Measurements from ENCODE around the gene LRFN5.
"Not testable (repeated sequence)": the region's sequence is repeated elsewhere in the genome, so short reads cannot be mapped to it uniquely, and the experiment has no call there.

Gene LRFN5
- long read RNA-seq, donor 1 = 0 reads
- long read RNA-seq, donor 2, partial matches to known transcripts = 0 of 1 reads
- long read RNA-seq, donor 2, other reads (novel, unspliced or antisense) = 0 of 1 reads
- long read RNA-seq, donor 3 = 0 reads
- long read RNA-seq, donor 4 = 0 reads
- long read RNA-seq, donor 5 = 0 reads
- long read RNA-seq, donor 6 = 0 reads
- long read RNA-seq, donor 7 = 0 reads
- long read RNA-seq, donor 8 = 0 reads

- DNase-seq = peak; percentile 96
These were observed at the start of gene LRFN5 for GRCh38 chr14:41606532-41607303. Gene LRFN5, plus strand, starts transcription at chr14:41606876.

- no peak for DNase-seq
These were observed 48.2 kb upstream of the LRFN5 start for GRCh38 chr14:41558490-41558889.

GRCh38 chr14:41566864-41567263 lies 39.8 kb upstream of the LRFN5 start:
- DNase-seq = not testable (repeated sequence)

GRCh38 chr14:41568979-41569378 lies 37.7 kb upstream of the LRFN5 start:
- no peak for DNase-seq

GRCh38 chr14:41570415-41571155 lies 36.1 kb upstream of the LRFN5 start:
- DNase-seq = no peak

- no peak for DNase-seq
These were observed 20.4 kb upstream of the LRFN5 start for GRCh38 chr14:41586237-41586636.

- DNase-seq = no peak
These were observed 9.0 kb upstream of the LRFN5 start for GRCh38 chr14:41597647-41598046.

GRCh38 chr14:41599805-41600385 lies 6.8 kb upstream of the LRFN5 start:
- not testable (repeated sequence) for DNase-seq

- peak; percentile 83 for DNase-seq
These were observed 1.8 kb upstream of the LRFN5 start for GRCh38 chr14:41604721-41605531.

- DNase-seq = peak; percentile 87
These were observed 960 bp upstream of the LRFN5 start for GRCh38 chr14:41605550-41606281.

- DNase-seq = peak; percentile 80
These were observed 469 bp upstream of the LRFN5 start for GRCh38 chr14:41606282-41606531.

- no peak for DNase-seq
These were observed 664 bp downstream of the LRFN5 start for GRCh38 chr14:41607304-41607775.

GRCh38 chr14:41607966-41608663 lies 1.4 kb downstream of the LRFN5 start:
- peak; percentile 78 for DNase-seq

GRCh38 chr14:41608681-41609390 lies 2.2 kb downstream of the LRFN5 start:
- peak; percentile 54 for DNase-seq

GRCh38 chr14:41609704-41610183 lies 3.1 kb downstream of the LRFN5 start:
- DNase-seq = peak; percentile 82

GRCh38 chr14:41615011-41615595 lies 8.4 kb downstream of the LRFN5 start:
- no peak for DNase-seq

- DNase-seq = no peak
These were observed 17.1 kb downstream of the LRFN5 start for GRCh38 chr14:41623736-41624135.

- DNase-seq = no peak
These were observed 23.2 kb downstream of the LRFN5 start for GRCh38 chr14:41629876-41630275.

- no peak for DNase-seq
These were observed 27.6 kb downstream of the LRFN5 start for GRCh38 chr14:41634286-41634685.

All from right kidney (tissue), 9 donors.